Hepatocyte (in vitro differentiated cells): Measurements from ENCODE around the gene MAP1A.

Experiments
- EZH2 ChIP-seq: fragments of 200-600 bp; sonication (generic); IDR thresholded peaks from 2 replicates; pipeline ENCODE4 v1.6.1; 2016; ENCODE audit warnings: antibody characterized with exemption, mild to moderate bottlenecking, borderline replicate concordance
- TF ChIP-seq, protein P1 (sequence below): fragments of 200-600 bp; sonication (generic); IDR thresholded peaks from 2 replicates; pipeline ENCODE4 v1.5.1; 2016; ENCODE audit warnings: antibody characterized with exemption, mild to moderate bottlenecking; ENCODE audit not compliant: poor library complexity

DNA sequence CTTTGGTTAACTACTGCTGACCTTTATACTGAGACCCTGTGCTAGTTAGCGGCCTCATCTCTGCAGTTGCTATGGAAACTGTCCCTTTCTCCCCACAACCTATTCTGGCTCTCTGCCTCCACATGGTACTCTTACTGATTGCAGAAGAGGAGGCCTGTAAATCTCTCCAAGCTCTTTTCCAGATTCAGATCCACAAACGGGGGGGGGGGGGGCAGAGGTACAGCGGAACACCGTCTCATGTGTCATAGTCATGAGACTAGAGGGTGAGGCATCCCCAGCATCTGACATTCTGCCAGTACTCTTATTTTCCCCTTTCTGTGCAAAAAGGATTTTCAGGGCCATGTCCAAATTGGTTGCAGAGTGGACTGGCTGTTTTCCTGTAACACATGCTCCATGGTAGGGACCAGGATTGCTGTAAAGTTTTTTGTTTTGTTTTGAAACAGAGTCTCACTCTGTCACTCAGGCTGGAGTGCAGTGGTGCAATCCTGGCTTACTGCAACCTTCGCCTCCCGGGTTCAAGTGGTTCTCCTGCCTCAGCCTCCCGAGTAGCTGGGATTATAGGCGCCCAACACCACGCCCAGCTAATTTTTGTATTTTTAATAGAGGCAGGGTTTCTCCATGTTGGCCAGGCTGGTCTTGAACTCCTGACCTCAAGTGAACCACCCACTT, 8.3 kb upstream of the MAP1A start:
- no peak for TF ChIP-seq EZH2
- TF ChIP-seq, protein P1, sequence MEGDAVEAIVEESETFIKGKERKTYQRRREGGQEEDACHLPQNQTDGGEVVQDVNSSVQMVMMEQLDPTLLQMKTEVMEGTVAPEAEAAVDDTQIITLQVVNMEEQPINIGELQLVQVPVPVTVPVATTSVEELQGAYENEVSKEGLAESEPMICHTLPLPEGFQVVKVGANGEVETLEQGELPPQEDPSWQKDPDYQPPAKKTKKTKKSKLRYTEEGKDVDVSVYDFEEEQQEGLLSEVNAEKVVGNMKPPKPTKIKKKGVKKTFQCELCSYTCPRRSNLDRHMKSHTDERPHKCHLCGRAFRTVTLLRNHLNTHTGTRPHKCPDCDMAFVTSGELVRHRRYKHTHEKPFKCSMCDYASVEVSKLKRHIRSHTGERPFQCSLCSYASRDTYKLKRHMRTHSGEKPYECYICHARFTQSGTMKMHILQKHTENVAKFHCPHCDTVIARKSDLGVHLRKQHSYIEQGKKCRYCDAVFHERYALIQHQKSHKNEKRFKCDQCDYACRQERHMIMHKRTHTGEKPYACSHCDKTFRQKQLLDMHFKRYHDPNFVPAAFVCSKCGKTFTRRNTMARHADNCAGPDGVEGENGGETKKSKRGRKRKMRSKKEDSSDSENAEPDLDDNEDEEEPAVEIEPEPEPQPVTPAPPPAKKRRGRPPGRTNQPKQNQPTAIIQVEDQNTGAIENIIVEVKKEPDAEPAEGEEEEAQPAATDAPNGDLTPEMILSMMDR: no peak
